ENCODE measurements around the gene ALAS1. TPM values are rescaled to one million over a fixed set of nuclear protein-coding genes. Genes with fewer than 3 reads are reported as not detected.

ALAS1 gene
- total and polyA plus RNA-seq, 9 of the 15 experiments (the other 6 are each of a cell fraction or from before 2014, with no cell fraction given), result 21.4 to 49.5 (median 34.4) TPM

- TF ChIP-seq, protein P1, sequence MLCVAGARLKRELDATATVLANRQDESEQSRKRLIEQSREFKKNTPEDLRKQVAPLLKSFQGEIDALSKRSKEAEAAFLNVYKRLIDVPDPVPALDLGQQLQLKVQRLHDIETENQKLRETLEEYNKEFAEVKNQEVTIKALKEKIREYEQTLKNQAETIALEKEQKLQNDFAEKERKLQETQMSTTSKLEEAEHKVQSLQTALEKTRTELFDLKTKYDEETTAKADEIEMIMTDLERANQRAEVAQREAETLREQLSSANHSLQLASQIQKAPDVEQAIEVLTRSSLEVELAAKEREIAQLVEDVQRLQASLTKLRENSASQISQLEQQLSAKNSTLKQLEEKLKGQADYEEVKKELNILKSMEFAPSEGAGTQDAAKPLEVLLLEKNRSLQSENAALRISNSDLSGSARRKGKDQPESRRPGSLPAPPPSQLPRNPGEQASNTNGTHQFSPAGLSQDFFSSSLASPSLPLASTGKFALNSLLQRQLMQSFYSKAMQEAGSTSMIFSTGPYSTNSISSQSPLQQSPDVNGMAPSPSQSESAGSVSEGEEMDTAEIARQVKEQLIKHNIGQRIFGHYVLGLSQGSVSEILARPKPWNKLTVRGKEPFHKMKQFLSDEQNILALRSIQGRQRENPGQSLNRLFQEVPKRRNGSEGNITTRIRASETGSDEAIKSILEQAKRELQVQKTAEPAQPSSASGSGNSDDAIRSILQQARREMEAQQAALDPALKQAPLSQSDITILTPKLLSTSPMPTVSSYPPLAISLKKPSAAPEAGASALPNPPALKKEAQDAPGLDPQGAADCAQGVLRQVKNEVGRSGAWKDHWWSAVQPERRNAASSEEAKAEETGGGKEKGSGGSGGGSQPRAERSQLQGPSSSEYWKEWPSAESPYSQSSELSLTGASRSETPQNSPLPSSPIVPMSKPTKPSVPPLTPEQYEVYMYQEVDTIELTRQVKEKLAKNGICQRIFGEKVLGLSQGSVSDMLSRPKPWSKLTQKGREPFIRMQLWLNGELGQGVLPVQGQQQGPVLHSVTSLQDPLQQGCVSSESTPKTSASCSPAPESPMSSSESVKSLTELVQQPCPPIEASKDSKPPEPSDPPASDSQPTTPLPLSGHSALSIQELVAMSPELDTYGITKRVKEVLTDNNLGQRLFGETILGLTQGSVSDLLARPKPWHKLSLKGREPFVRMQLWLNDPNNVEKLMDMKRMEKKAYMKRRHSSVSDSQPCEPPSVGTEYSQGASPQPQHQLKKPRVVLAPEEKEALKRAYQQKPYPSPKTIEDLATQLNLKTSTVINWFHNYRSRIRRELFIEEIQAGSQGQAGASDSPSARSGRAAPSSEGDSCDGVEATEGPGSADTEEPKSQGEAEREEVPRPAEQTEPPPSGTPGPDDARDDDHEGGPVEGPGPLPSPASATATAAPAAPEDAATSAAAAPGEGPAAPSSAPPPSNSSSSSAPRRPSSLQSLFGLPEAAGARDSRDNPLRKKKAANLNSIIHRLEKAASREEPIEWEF (CRISPR knock-in tag; IDR thresholded peaks at IDR 0.05), result no peak
- TF ChIP-seq CCNT2 (IDR thresholded peaks at IDR 0.05; ENCODE audit: borderline replicate concordance, extremely low read depth, insufficient read length, low read depth, low read length), result peak; percentile 57
- no peak for TF ChIP-seq ZBTB43 (CRISPR knock-in tag; IDR thresholded peaks at IDR 0.05)
- 0 out of 2 replicates have a peak, but pooled peaks have one; percentile 14 for TF ChIP-seq BCOR (IDR thresholded peaks at IDR 0.05)
- peak; percentile 86 for TF ChIP-seq POLR2A (conservative IDR thresholded peaks at IDR 0.05)
- TF ChIP-seq MEIS2 (IDR thresholded peaks at IDR 0.05; ENCODE audit: partially characterized antibody), result peak; percentile 96
- TF ChIP-seq SRF (CRISPR knock-in tag; IDR thresholded peaks at IDR 0.05), result peak in 1 of 2 experiments; percentile 61; a peak in 1 of 4 replicates
- TF ChIP-seq POLR2AphosphoS5 (IDR thresholded peaks at IDR 0.05; ENCODE audit: control insufficient read depth, insufficient read depth, low read depth, low read length), result peak; percentile 57; the same call in 1 of the 2 replicates
- 0 out of 4 replicates have a peak, but pooled peaks of 1 of the 2 experiments have one; percentile 3 for TF ChIP-seq RCOR1 (IDR thresholded peaks at IDR 0.05; ENCODE audit: borderline replicate concordance in 1 of 2, low read depth in 2 of 2, low read length in 2 of 2)
- peak; percentile 95 for TF ChIP-seq POLR2G (IDR thresholded peaks at IDR 0.05; ENCODE audit: low read depth, low read length)
- TF ChIP-seq SAP30 (IDR thresholded peaks at IDR 0.05; ENCODE audit: borderline replicate concordance, insufficient read depth, low read depth, low read length, poor library complexity, severe bottlenecking), result peak; percentile 44
- TF ChIP-seq CBFB (CRISPR knock-in tag; IDR thresholded peaks at IDR 0.05), result no peak
- TF ChIP-seq POLR2H (tag; IDR thresholded peaks at IDR 0.05; ENCODE audit: low read depth), result 0 out of 2 replicates have a peak, but pooled peaks have one; percentile 45
- TF ChIP-seq MBD2 (IDR thresholded peaks at IDR 0.05; ENCODE audit: borderline replicate concordance, low read depth), result peak; percentile 43; the same call in 1 of the 2 replicates
- TF ChIP-seq CAMTA2 (CRISPR knock-in tag; conservative IDR thresholded peaks at IDR 0.05), result no peak
- TF ChIP-seq, protein P2, sequence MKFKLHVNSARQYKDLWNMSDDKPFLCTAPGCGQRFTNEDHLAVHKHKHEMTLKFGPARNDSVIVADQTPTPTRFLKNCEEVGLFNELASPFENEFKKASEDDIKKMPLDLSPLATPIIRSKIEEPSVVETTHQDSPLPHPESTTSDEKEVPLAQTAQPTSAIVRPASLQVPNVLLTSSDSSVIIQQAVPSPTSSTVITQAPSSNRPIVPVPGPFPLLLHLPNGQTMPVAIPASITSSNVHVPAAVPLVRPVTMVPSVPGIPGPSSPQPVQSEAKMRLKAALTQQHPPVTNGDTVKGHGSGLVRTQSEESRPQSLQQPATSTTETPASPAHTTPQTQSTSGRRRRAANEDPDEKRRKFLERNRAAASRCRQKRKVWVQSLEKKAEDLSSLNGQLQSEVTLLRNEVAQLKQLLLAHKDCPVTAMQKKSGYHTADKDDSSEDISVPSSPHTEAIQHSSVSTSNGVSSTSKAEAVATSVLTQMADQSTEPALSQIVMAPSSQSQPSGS (CRISPR knock-in tag; IDR thresholded peaks at IDR 0.05), result no peak
- TF ChIP-seq ZNF212 (CRISPR knock-in tag; IDR thresholded peaks at IDR 0.05), result no peak
- peak; percentile 61 for TF ChIP-seq EGR1 (conservative IDR thresholded peaks at IDR 0.05)
Measured at GRCh38 chr3:52197842-52198625, at the start of gene ALAS1 (continued).

Data from K562 (cell line).